GM18868 (cell line): ENCODE results near the gene CLPX.
"Not testable (repeated sequence)": the region's sequence is repeated elsewhere in the genome, so short reads cannot be mapped to it uniquely, and the experiment has no call there.

Experiments
- ATAC-seq: cut with Tn5 transposase; IDR thresholded peaks from one replicate; pipeline ENCODE4 v1.9.1; 2021; ENCODE audit warnings: mild to moderate bottlenecking, moderate library complexity; ENCODE audit not compliant: unreplicated experiment

CLPX gene

GRCh38 chr15:65105038-65105437 lies 80.1 kb downstream of the CLPX start:
- no peak for ATAC-seq

GRCh38 chr15:65102912-65103311 lies 82.2 kb downstream of the CLPX start:
- ATAC-seq: no peak

- ATAC-seq: no peak
Measured at GRCh38 chr15:65101891-65102708, 83.0 kb downstream of the CLPX start.

- no peak for ATAC-seq
Measured at GRCh38 chr15:65101411-65101890, 83.7 kb downstream of the CLPX start.

GRCh38 chr15:65100442-65100841 lies 84.7 kb downstream of the CLPX start:
- ATAC-seq: no peak

- ATAC-seq: not testable (repeated sequence)
Measured at GRCh38 chr15:65099801-65100200, 85.3 kb downstream of the CLPX start.

GRCh38 chr15:65099336-65099735 lies 85.8 kb downstream of the CLPX start:
- no peak for ATAC-seq
